Renal cortex interstitium (tissue), 15 donors: ENCODE data around the gene ZNF511. TPM values are rescaled to one million over a fixed set of nuclear protein-coding genes. Genes with fewer than 3 reads are reported as not detected.
"Not testable (repeated sequence)": the region's sequence is repeated elsewhere in the genome, so short reads cannot be mapped to it uniquely, and the experiment has no call there.

Experiments used
- DNase-seq, 11 donors: peaks; one replicate each; pipeline ENCODE4 v3.0.0-alpha.2; 2013; ENCODE audit warnings: low read depth in 9 of 11, low spot score in 4 of 11; ENCODE audit errors: extremely low read depth in 1 of 11
- long read RNA-seq, 16 experiments: transcript quantifications; one replicate each; lab custom pipeline, GENCODE V29; 2026
- polyA plus RNA-seq, 3 donors: library from polyadenylated mRNA; unstranded; fragments of 120-200 nt; gene quantifications; one replicate each; pipeline ENCODE4 v1.2.1, GENCODE V29; 2013; ENCODE audit not compliant: insufficient read length in 3 of 3

ZNF511 gene, protein sequence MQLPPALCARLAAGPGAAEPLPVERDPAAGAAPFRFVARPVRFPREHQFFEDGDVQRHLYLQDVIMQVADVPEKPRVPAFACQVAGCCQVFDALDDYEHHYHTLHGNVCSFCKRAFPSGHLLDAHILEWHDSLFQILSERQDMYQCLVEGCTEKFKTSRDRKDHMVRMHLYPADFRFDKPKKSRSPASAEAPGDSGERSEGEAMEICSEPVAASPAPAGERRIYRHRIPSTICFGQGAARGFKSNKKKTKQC
- 10 to 100 TPM; 35.9 to 46.1 (median 37.4) TPM for polyA plus RNA-seq
- long read RNA-seq, donor 1, transcript ZNF511-202 (6 exons, 1,520 nt), result major isoform, 22 of 40 reads
- long read RNA-seq, donor 1, partial matches to known transcripts, result 17 of 40 reads
- long read RNA-seq, donor 1, other reads (novel, unspliced or antisense), result 0 of 40 reads
- long read RNA-seq, donor 2, transcript ZNF511-202 (6 exons, 1,520 nt), result major isoform, 26 of 37 reads
- long read RNA-seq, donor 2, partial matches to known transcripts, result 10 of 37 reads
- long read RNA-seq, donor 2, other reads (novel, unspliced or antisense), result 0 of 37 reads
- long read RNA-seq, donor 3, transcript ZNF511-202 (6 exons, 1,520 nt), result major isoform, 32 of 32 reads
- long read RNA-seq, donor 3, partial matches to known transcripts, result 0 of 32 reads
- long read RNA-seq, donor 3, other reads (novel, unspliced or antisense), result 0 of 32 reads
- long read RNA-seq, donor 4, transcript ZNF511-202 (6 exons, 1,520 nt), result major isoform, 16 of 25 reads
- long read RNA-seq, donor 4, partial matches to known transcripts, result 6 of 25 reads
- long read RNA-seq, donor 4, other reads (novel, unspliced or antisense), result 0 of 25 reads
- long read RNA-seq, donor 5, result 0 reads
- long read RNA-seq, donor 6, transcript ZNF511-202 (6 exons, 1,520 nt), result major isoform, 12 of 15 reads
- long read RNA-seq, donor 6, partial matches to known transcripts, result 0 of 15 reads
- long read RNA-seq, donor 6, other reads (novel, unspliced or antisense), result 0 of 15 reads
- long read RNA-seq, donor 7, transcript ZNF511-202 (6 exons, 1,520 nt), result major isoform, 20 of 21 reads
- long read RNA-seq, donor 7, partial matches to known transcripts, result 0 of 21 reads
- long read RNA-seq, donor 7, other reads (novel, unspliced or antisense), result 0 of 21 reads
- long read RNA-seq, donor 8, transcript ZNF511-202 (6 exons, 1,520 nt), result major isoform, 27 of 40 reads
- long read RNA-seq, donor 8, transcript ZNF511-201 (5 exons, 2,004 nt), result minor isoform, 6 of 40 reads
- long read RNA-seq, donor 8, partial matches to known transcripts, result 0 of 40 reads
- long read RNA-seq, donor 8, other reads (novel, unspliced or antisense), result 5 of 40 reads
- long read RNA-seq, donor 9, transcript ZNF511-202 (6 exons, 1,520 nt), result major isoform, 27 of 29 reads
- long read RNA-seq, donor 9, partial matches to known transcripts, result 0 of 29 reads
- long read RNA-seq, donor 9, other reads (novel, unspliced or antisense), result 0 of 29 reads
- long read RNA-seq, donor 10, transcript ZNF511-202 (6 exons, 1,520 nt), result major isoform, 16 of 20 reads
- long read RNA-seq, donor 10, partial matches to known transcripts, result 0 of 20 reads
- long read RNA-seq, donor 10, other reads (novel, unspliced or antisense), result 0 of 20 reads
- long read RNA-seq, donor 11, transcript ZNF511-202 (6 exons, 1,520 nt), result major isoform, 20 of 20 reads
- long read RNA-seq, donor 11, partial matches to known transcripts, result 0 of 20 reads
- long read RNA-seq, donor 11, other reads (novel, unspliced or antisense), result 0 of 20 reads
- long read RNA-seq, donor 12, transcript ZNF511-202 (6 exons, 1,520 nt), result major isoform, 10 of 20 reads
- long read RNA-seq, donor 12, partial matches to known transcripts, result 6 of 20 reads
- long read RNA-seq, donor 12, other reads (novel, unspliced or antisense), result 0 of 20 reads
- long read RNA-seq, donor 13, result 0 reads
- long read RNA-seq, donor 14, transcript ZNF511-202 (6 exons, 1,520 nt), result major isoform, 24 of 26 reads
- long read RNA-seq, donor 14, partial matches to known transcripts, result 0 of 26 reads
- long read RNA-seq, donor 14, other reads (novel, unspliced or antisense), result 0 of 26 reads
- long read RNA-seq, donor 15, transcript ZNF511-202 (6 exons, 1,520 nt), result major isoform, 7 of 7 reads
- long read RNA-seq, donor 15, partial matches to known transcripts, result 0 of 7 reads
- long read RNA-seq, donor 15, other reads (novel, unspliced or antisense), result 0 of 7 reads
- long read RNA-seq, donor 16, transcript ZNF511-201 (5 exons, 2,004 nt), result minor isoform, 6 of 72 reads
- long read RNA-seq, donor 16, transcript ZNF511-202 (6 exons, 1,520 nt), result major isoform, 57 of 72 reads
- long read RNA-seq, donor 16, partial matches to known transcripts, result 0 of 72 reads
- long read RNA-seq, donor 16, other reads (novel, unspliced or antisense), result 5 of 72 reads

GRCh38 chr10:133308421-133309099 is at the start of gene ZNF511, which contains the start of gene TUBGCP2:
Gene ZNF511, plus strand, starts transcription at chr10:133308914. Its CDS starts 30 bp downstream, at chr10:133308944.
Gene TUBGCP2, minus strand, starts transcription at chr10:133308872. Its CDS starts 5,931 bp downstream, at chr10:133302941.
- peak in 9 of 11 donors; percentile 66 to 82 (median 78) for DNase-seq

DNA sequence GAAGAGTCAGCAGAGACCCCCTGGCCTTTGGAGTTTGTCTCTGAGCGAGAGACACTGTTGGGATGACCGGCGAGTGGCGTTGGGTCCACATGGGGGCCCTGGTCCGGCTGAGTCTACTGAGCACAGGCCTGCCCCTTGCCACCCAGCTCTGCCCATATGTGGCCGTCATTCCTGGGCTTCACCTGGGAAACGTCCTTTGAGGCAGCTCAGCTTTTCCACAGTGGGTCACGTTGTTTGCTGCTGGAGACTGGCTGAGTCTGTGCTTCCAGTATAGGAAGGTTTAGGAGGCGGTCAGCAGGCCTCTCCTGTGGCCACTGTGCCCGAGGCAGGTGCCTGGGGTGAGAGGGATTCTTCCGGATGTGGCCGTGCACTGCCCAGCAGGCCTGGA is 49.1 kb upstream of the ZNF511 start:
- no peak for DNase-seq

- DNase-seq, result no peak
Observed at GRCh38 chr10:133260895-133261725, 47.6 kb upstream of the ZNF511 start.

DNA sequence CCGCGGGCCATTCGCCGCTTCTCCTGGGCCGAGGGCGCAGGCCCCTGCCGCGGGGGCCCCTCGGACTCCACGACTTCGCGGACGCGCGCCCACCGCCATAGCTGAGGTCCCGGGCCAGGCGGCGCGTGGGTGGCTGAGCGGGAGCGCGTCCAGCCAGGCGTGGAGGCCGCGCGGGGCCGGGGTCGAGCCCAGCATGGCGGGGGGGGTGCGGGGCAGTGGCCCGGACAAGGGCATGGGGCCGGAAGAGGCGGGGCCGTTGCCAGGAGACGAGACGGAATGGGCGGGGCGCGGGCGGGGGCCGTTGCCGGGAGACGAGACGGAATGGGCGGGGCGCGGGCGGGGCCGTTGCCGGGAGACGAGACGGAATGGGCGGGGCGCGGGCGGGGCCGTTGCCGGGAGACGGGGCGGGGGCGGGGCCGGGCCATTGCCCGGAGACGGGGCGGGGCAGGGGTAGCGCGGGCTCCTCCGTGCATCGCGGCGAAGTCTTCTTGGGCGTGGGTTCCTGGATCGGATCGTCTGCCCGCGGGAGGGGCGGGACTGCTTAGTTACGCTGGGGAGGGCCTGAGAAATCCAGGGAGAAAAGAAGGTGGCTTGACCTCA is 46.9 kb upstream of the ZNF511 start:
- no peak for DNase-seq

DNA sequence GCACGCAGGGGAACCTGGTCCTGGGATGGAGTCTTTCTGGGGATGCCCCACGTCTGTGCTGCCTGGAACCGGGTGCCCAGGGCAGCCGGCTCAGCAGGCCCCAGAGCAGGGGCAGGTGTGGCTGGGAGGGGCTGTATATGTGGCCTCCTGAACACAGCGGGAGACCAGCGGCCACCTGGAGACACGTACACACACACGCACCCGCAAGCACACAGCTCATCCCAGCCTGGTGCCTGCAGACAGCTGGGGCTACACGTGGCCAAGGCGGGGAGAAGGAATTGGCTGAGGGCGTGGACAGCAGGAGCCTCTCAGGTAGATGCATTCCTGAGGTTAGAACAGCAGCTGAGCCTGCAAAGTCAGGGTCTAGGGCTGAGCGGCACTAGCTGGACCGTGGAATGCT is 46.0 kb upstream of the ZNF511 start:
- DNase-seq, result no peak

DNA sequence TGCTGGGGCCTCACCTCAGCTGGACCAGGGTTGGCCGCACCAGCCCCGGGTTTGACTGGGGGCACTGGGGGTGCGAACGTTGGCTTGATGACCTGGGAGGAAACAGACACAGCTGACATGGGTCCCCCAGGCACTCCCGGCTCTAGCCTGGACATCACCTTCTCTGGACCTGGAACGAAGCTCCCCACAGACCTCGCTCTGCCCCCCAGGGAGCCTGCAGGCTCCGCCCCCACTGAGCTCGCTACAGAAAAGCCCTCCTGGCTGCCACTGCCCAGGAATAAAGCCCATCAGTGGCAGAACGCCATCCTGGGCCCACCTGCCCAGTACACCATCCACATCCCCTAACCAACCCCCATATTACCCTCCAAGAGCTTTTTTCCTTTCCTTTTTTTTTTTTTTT is 45.0 kb upstream of the ZNF511 start:
- no peak for DNase-seq

- DNase-seq, result no peak
Observed at GRCh38 chr10:133264461-133264860, 44.3 kb upstream of the ZNF511 start.

DNA sequence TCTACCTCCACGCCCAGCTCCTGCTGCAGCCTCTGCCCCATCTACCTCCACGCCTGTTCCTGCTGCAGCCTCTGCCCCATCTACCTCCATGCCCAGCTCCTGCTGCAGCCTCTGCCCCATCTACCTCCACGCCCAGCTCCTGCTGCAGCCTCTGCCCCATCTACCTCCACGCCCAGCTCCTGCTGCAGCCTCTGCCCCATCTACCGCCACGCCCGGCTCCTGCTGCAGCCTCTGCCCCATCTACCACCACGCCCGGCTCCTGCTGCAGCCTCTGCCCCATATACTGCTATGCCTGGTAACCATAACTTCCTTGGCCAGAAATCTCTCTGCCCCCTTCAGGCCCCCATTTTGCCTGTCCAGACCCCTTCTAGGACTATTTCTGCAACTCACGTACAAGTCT is 43.7 kb upstream of the ZNF511 start:
- DNase-seq, result not testable (repeated sequence)

- DNase-seq, result no peak
Observed at GRCh38 chr10:133266056-133266795, 42.5 kb upstream of the ZNF511 start.

DNA sequence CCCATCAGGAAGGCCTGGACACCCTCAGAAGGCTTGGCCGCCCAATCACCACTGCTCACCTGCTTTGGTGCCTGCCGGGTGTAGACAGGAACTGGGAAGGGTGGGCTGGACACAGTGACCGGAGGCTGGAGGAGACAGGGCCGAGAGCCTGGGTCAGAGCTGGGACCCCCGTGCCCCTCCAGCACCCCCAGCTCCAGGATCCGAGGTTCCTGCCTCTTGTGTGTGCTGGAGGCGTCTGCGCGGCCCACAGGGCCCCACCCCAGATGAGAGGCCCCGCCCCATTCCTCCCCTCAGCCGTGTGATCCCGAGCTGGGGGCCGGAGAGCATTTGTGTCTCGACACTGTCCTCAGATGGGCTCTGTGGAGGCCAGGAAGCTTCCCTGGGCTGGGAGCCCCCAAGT is 41.4 kb upstream of the ZNF511 start:
- no peak for DNase-seq

DNA sequence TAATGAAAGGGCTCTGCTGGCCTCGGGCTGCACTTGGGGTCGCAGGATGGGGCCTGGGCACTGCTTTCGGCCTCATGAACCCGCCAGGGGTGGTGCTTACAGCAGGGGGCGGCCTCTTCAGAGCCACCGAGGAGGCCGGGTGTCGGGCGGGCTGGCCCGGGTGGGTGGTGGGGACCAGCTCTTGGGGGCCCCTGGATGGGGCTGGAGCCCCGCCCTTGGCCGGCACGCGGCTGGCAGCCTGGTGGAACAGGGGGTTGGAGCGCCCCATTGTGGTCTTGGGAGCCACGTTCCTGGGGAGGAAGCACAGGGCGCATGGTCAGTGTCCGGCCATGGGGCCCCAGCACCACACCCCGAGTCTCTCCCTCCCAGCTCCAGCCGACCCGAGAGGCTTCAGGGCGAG is 40.9 kb upstream of the ZNF511 start:
- DNase-seq, result no peak

DNA sequence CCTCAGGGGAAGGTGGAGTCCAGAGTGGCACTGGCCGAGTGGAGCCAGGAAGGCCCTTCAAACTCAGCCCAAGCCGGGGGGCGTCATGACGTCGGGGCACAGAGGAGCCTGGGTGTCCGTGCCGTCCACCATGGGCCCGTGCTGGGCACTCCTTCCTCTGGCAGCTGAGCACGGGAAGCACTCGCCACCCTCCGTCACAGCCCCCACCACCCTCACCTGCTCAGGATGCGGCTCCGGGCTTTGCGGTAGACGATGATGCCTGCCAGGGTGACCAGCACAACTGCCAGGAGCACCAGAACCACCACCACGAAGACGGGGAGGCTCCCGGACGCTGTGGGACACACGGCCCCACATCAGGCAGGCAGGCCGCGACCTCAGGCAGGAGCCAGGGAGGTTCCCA is 40.2 kb upstream of the ZNF511 start:
- DNase-seq, result no peak

DNA sequence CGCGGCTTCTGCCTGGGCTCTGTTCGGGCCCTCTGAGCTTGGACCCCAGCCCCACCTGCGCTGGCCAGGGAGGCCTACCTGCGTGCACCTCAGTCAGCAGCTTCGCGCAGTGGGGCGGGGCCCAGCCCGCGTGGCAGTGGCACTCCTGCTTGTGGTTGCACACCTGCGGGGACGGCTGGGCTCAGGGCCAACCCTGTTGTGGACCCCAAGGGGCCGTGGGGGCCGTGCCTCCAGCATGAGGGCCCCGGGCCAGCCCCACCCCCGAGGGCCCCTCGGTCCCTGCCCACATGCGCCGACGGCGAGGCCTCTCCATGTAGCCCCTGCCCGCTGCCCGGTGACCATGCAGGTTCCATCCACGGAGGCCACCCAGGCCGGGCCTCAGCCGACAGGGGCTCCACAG is 39.3 kb upstream of the ZNF511 start:
- no peak for DNase-seq

- DNase-seq, result no peak
Observed at GRCh38 chr10:133270204-133270603, 38.5 kb upstream of the ZNF511 start.
